ENCODE results near the gene IGSF23.

The IGSF23 gene

DNA sequence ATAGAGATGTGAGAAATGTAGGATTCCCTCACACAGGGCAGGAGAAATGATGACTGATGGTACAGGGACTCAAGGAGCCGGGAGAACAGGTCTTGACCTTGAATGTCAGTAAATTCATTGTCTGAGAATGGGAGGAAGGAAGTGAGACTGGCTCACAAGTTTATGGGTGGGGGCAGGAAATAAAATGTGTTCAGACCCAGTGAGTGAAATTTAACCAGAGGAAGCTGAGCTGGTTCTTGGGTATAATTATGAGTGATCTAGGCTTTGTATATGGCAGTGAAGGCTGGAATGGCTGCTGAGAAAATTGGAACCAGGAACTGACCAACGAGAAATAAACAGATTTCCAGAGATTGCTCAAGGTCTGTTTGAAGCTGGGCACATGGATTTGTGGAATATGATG, 6.3 kb upstream of the IGSF23 start:
- no peak overlapping the region for H3K27ac ChIP-seq (ENCODE audit: low read depth, low read length)
- H2AFZ ChIP-seq (ENCODE audit: low read depth, low read length, severe bottlenecking), result no peak overlapping the region
- no peak overlapping the region for H3K4me3 ChIP-seq (ENCODE audit: insufficient read depth, low read length, poor library complexity, severe bottlenecking)
- no peaks in the 10 kb centered on the region for H3K79me2 ChIP-seq (ENCODE audit: insufficient read depth, low read length)
- no peak overlapping the region for H3K9ac ChIP-seq (ENCODE audit: low read length)
- no peaks in the 10 kb centered on the region for H3K9me2 ChIP-seq (replicated peaks; ENCODE audit: insufficient read depth, low read length)
- TF ChIP-seq, protein P1, sequence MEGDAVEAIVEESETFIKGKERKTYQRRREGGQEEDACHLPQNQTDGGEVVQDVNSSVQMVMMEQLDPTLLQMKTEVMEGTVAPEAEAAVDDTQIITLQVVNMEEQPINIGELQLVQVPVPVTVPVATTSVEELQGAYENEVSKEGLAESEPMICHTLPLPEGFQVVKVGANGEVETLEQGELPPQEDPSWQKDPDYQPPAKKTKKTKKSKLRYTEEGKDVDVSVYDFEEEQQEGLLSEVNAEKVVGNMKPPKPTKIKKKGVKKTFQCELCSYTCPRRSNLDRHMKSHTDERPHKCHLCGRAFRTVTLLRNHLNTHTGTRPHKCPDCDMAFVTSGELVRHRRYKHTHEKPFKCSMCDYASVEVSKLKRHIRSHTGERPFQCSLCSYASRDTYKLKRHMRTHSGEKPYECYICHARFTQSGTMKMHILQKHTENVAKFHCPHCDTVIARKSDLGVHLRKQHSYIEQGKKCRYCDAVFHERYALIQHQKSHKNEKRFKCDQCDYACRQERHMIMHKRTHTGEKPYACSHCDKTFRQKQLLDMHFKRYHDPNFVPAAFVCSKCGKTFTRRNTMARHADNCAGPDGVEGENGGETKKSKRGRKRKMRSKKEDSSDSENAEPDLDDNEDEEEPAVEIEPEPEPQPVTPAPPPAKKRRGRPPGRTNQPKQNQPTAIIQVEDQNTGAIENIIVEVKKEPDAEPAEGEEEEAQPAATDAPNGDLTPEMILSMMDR (IDR thresholded peaks at IDR 0.05; ENCODE audit: insufficient read depth, low read length, poor library complexity, severe bottlenecking), result no peak
- TF ChIP-seq EZH2phosphoT487 (conservative IDR thresholded peaks at IDR 0.05; ENCODE audit: low read length), result no peak
- no peaks in the 10 kb centered on the region for H3K9me3 ChIP-seq (ENCODE audit: insufficient read depth, low read length)
- H3K36me3 ChIP-seq (ENCODE audit: low read length), result no peaks in the 10 kb centered on the region
- no peaks in the 10 kb centered on the region for H3K27me3 ChIP-seq (ENCODE audit: low read length)
- H3K4me2 ChIP-seq (ENCODE audit: low read depth, low read length, poor library complexity, severe bottlenecking), result no peak overlapping the region
- H4K20me1 ChIP-seq (ENCODE audit: low read depth, low read length), result no peaks in the 10 kb centered on the region
- no peaks in the 10 kb centered on the region for H3F3A ChIP-seq (ENCODE audit: insufficient read depth)

DNA sequence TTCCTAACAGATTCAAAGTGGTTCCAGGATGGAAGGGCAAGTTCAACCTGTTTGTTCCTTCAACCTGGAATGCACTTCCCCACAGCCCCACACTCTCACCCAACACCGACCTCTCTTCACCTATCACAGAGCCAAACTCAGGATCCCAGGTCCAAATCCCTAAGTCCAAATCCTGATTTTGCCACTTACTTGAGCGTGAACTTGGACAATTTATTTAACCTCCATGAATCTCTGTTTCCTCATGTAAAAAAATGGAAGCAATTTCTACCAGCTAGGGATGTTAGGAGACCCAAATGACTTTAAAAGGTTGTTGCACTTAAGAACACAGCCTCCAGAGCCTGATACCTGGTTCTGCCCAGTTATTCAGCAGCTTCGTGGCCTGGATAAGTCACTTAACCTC, 5.4 kb upstream of the IGSF23 start:
- H3K27ac ChIP-seq (ENCODE audit: low read depth, low read length), result no peak overlapping the region

DNA sequence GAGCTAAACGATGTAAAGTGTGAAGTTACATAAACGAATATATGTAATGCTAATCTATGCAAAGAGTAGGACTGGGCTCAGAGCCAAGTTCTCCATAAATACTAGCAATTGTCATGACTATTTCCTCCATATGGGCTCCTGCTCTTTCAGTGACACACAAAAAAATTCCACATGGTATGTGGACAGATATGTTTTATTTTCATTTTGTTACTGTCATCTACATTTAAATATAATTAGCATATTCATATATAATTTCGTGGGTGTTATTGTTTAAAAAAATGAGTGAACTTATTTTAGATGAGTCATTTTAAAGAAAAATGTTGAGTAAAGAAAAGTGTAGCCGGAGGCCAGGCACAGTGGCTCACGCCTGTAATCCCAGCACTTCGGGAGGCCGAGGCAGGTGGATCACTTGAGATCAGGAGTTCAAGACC, 5.0 kb upstream of the IGSF23 start:
- H3K36me3 ChIP-seq (ENCODE audit: low read length), result no peaks in the 10 kb centered on the region
- H3K4me3 ChIP-seq (ENCODE audit: insufficient read depth, low read length, poor library complexity, severe bottlenecking), result no peak overlapping the region
- no peaks in the 10 kb centered on the region for H3K79me2 ChIP-seq (ENCODE audit: insufficient read depth, low read length)
- no peaks in the 10 kb centered on the region for H3K9me3 ChIP-seq (ENCODE audit: insufficient read depth, low read length)
- no peaks in the 10 kb centered on the region for H3K27me3 ChIP-seq (ENCODE audit: low read length)
- no peaks in the 10 kb centered on the region for H3F3A ChIP-seq (ENCODE audit: insufficient read depth)
- TF ChIP-seq, protein P1 (IDR thresholded peaks at IDR 0.05; ENCODE audit: insufficient read depth, low read length, poor library complexity, severe bottlenecking), result no peak
- TF ChIP-seq EZH2phosphoT487 (conservative IDR thresholded peaks at IDR 0.05; ENCODE audit: low read length), result no peak
- H3K4me2 ChIP-seq (ENCODE audit: low read depth, low read length, poor library complexity, severe bottlenecking), result no peak overlapping the region
- H4K20me1 ChIP-seq (ENCODE audit: low read depth, low read length), result no peaks in the 10 kb centered on the region
- no peak overlapping the region for H2AFZ ChIP-seq (ENCODE audit: low read depth, low read length, severe bottlenecking)
- H3K9me2 ChIP-seq (replicated peaks; ENCODE audit: insufficient read depth, low read length), result no peaks in the 10 kb centered on the region
- no peak overlapping the region for H3K27ac ChIP-seq (ENCODE audit: low read depth, low read length)
- H3K9ac ChIP-seq (ENCODE audit: low read length), result no peak overlapping the region

More for the DNA sequence above, 5.4 kb upstream of the IGSF23 start:
- Histone ChIP-seq H3K9me3 (ENCODE audit: insufficient read depth, low read length) (no peaks in the 10 kb centered on the region), H3K27me3 (ENCODE audit: low read length) (no peaks in the 10 kb centered on the region), H2AFZ (ENCODE audit: low read depth, low read length, severe bottlenecking) (no peak overlapping the region), H4K20me1 (ENCODE audit: low read depth, low read length) (no peaks in the 10 kb centered on the region), H3K9me2 (replicated peaks; ENCODE audit: insufficient read depth, low read length) (no peaks in the 10 kb centered on the region), H3K4me3 (ENCODE audit: insufficient read depth, low read length, poor library complexity, severe bottlenecking) (no peak overlapping the region), H3F3A (ENCODE audit: insufficient read depth) (no peaks in the 10 kb centered on the region), H3K9ac (ENCODE audit: low read length) (no peak overlapping the region), H3K36me3 (ENCODE audit: low read length) (no peaks in the 10 kb centered on the region), H3K4me2 (ENCODE audit: low read depth, low read length, poor library complexity, severe bottlenecking) (no peak overlapping the region), H3K79me2 (ENCODE audit: insufficient read depth, low read length) (no peaks in the 10 kb centered on the region)
- TF ChIP-seq, protein P1 (IDR thresholded peaks at IDR 0.05; ENCODE audit: insufficient read depth, low read length, poor library complexity, severe bottlenecking), result no peak
- TF ChIP-seq EZH2phosphoT487 (conservative IDR thresholded peaks at IDR 0.05; ENCODE audit: low read length), result no peak

Measured in SU-DHL-6 (cell line).